ENCODE measurements around the gene F2RL1.

- no peak for TF ChIP-seq CTCF (CRISPR knock-in tag; IDR thresholded peaks at IDR 0.05)
- TF ChIP-seq GABPA (IDR thresholded peaks at IDR 0.05; ENCODE audit: low read depth, low read length), result no peak
- no peak for TF ChIP-seq GABPA (CRISPR knock-in tag; IDR thresholded peaks at IDR 0.05; ENCODE audit: low read depth)
- no peak for TF ChIP-seq POLR2A (IDR thresholded peaks at IDR 0.05; ENCODE audit: insufficient read depth in 1 of 2, low read depth in 2 of 2, low read length in 2 of 2)
- TF ChIP-seq EP300 (IDR thresholded peaks at IDR 0.05; ENCODE audit: low read depth in 2 of 2, low read length in 2 of 2), result no peak
- no peak for TF ChIP-seq EP300 (CRISPR knock-in tag; IDR thresholded peaks at IDR 0.05; ENCODE audit: borderline replicate concordance)
- no peak for TF ChIP-seq MAX (IDR thresholded peaks at IDR 0.05)
- TF ChIP-seq NBN (conservative IDR thresholded peaks at IDR 0.05), result no peak
- TF ChIP-seq KAT7 (CRISPR knock-in tag; IDR thresholded peaks at IDR 0.05; ENCODE audit: borderline replicate concordance), result no peak
- no peak for TF ChIP-seq CREB1 (IDR thresholded peaks at IDR 0.05)
- TF ChIP-seq CREB1 (CRISPR knock-in tag; IDR thresholded peaks at IDR 0.05), result no peak
- TF ChIP-seq NONO (IDR thresholded peaks at IDR 0.05), result no peak
- TF ChIP-seq NONO (CRISPR knock-in tag; conservative IDR thresholded peaks at IDR 0.05), result no peak
- TF ChIP-seq TARDBP (CRISPR knock-in tag; IDR thresholded peaks at IDR 0.05), result no peak
These were observed 31.8 kb downstream of the F2RL1 start for GRCh38 chr5:76850543-76851145.

All from HepG2 (cell line).